ENCODE results near the gene LNPEP. TPM values are rescaled to one million over a fixed set of nuclear protein-coding genes. Genes with fewer than 3 reads are reported as not detected.

LNPEP gene
- total and polyA plus RNA-seq, 10 of the 15 experiments (the other 5 are each of a cell fraction or from before 2014, with no cell fraction given) = 5.6 to 54.9 (median 25.0) TPM

- ChIA-PET RAD21 (ENCODE audit: unreplicated experiment) (interaction anchor here (0.6 to 4.0 kb wide), 30 partner anchors 10 to 245 kb away, joined by 3 to 52 read pairs (median 4); partner anchors contain the start of genes ERAP2, LIX1 and LNPEP), CTCF (interaction anchor here (0.6 to 7.6 kb wide), 42 partner anchors 9 to 245 kb away, joined by 3 to 109 read pairs (median 5); partner anchors contain the start of gene LIX1), POLR2A (interaction anchor here (0.5 to 1.3 kb wide), 3 partner anchors 145 to 1829 kb away, joined by 3 to 4 read pairs (median 3); partner anchors contain the start of gene LIX1), SMC1A (ENCODE audit: uncharacterized antibody, unreplicated experiment) (interaction anchor here (0.7 to 7.8 kb wide), 40 partner anchors 8 to 253 kb away, joined by 3 to 104 read pairs (median 4); partner anchors contain the start of gene LIX1)
- Histone ChIP-seq H3K27me3 (replicated peaks in 1 of 2; ENCODE audit: control insufficient read depth in 2 of 2, insufficient read depth in 2 of 2, low read length in 1 of 2) (no peaks in the 10 kb centered on the region), H3K9ac (ENCODE audit: control insufficient read depth, insufficient read depth, low read length) (no peak overlapping the region), H3K4me1 (ENCODE audit: control insufficient read depth, insufficient read depth, low read length) (no peaks in the 10 kb centered on the region), H3K9me3 (replicated peaks; ENCODE audit: control insufficient read depth, insufficient read depth, low read length) (no peaks in the 10 kb centered on the region), H4K20me1 (ENCODE audit: control insufficient read depth, insufficient read depth) (no peaks in the 10 kb centered on the region), H3K36me3 (ENCODE audit: control insufficient read depth in 2 of 2, insufficient read depth in 2 of 2, low read length in 1 of 2) (peaks cover 4 to 33% of the 10 kb centered on the region in 2 experiments), H3K4me3 (no peak overlapping the region), H3K27ac (ENCODE audit: control insufficient read depth, insufficient read depth) (no peak overlapping the region), H3K79me2 (ENCODE audit: control insufficient read depth, insufficient read depth, low read length) (no peaks in the 10 kb centered on the region), H3K4me2 (ENCODE audit: control insufficient read depth, insufficient read depth) (no peak overlapping the region), H2AFZ (ENCODE audit: control insufficient read depth, low read depth, low read length) (no peak overlapping the region)
- ATAC-seq = peak; percentile 92
- BruUV-seq (replicated peaks) = no TSS peak
- FAIRE-seq = no peak
- no peak for DNase-seq (ENCODE audit: low read depth, low spot score)
- intact Hi-C loops (cut with micrococcal nuclease; ENCODE audit: unreplicated experiment) = loop anchor here (1.0 to 5.0 kb wide), 3 partner anchors 145 to 245 kb away; partner anchors contain the start of gene LIX1
- in situ Hi-C loops (cut with MboI) = no loop called here
- WGBS (ENCODE audit: insufficient coverage, insufficient replicate concordance, low lambda C conversion rate, missing lambda C conversion rate) = 51% methylated on average over 2 of the region's 2 CpGs
- TF ChIP-seq SMC3 (IDR thresholded peaks at IDR 0.05; ENCODE audit: borderline replicate concordance, low read length) (peak; percentile 57; the same call in 1 of the 2 replicates), EGR1 (IDR thresholded peaks at IDR 0.05; ENCODE audit: borderline replicate concordance in 1 of 2, low read depth in 2 of 2, low read length in 2 of 2) (no peak), GATAD2B (conservative IDR thresholded peaks at IDR 0.05; ENCODE audit: low read depth) (no peak), ATF2 (IDR thresholded peaks at IDR 0.05; ENCODE audit: low read length) (no peak), PML (IDR thresholded peaks at IDR 0.05; ENCODE audit: low read length) (no peak), NBN (IDR thresholded peaks at IDR 0.05) (no peak), ZSCAN29 (IDR thresholded peaks at IDR 0.05) (no peak), PKNOX1 (IDR thresholded peaks at IDR 0.05) (no peak), MXI1 (IDR thresholded peaks at IDR 0.05; ENCODE audit: low read depth, low read length) (no peak), ZNF24 (IDR thresholded peaks at IDR 0.05) (no peak), SMAD5 (IDR thresholded peaks at IDR 0.05; ENCODE audit: low read depth) (no peak), POLR2A (IDR thresholded peaks at IDR 0.05; ENCODE audit: low read depth, low read length) (no peak), SIN3A (IDR thresholded peaks at IDR 0.05; ENCODE audit: low read depth, low read length) (no peak), CEBPZ (IDR thresholded peaks at IDR 0.05; ENCODE audit: low read depth, low read length) (no peak), CTCF (IDR thresholded peaks at IDR 0.05 in 2 of 3, conservative IDR thresholded peaks at IDR 0.05 in 1 of 3; ENCODE audit: control insufficient read depth in 2 of 3, extremely low read depth in 1 of 3, insufficient read depth in 1 of 3, low read depth in 3 of 3, low read length in 3 of 3) (peak; percentile 24 to 40 (median 40); a peak in 4 of 6 replicates)
Measured at GRCh38 chr5:96997265-96997859, 61.5 kb downstream of the LNPEP start.

Data from GM12878 (cell line).